HG03460 (cell line): ENCODE data around the gene AFF4.
"Not testable (repeated sequence)": the region's sequence is repeated elsewhere in the genome, so short reads cannot be mapped to it uniquely, and the experiment has no call there.

ENCODE experiments used
- ATAC-seq: cut with Tn5 transposase; IDR thresholded peaks from one replicate; pipeline ENCODE4 v1.9.1; 2021; ENCODE audit not compliant: unreplicated experiment

Gene AFF4

GRCh38 chr5:132961123-132961815, 2.2 kb downstream of the AFF4 start:
- not testable (repeated sequence) for ATAC-seq

- not testable (repeated sequence) for ATAC-seq
Measured at GRCh38 chr5:132956166-132956799, 7.2 kb downstream of the AFF4 start.

GRCh38 chr5:132953710-132954109, 9.7 kb downstream of the AFF4 start:
- ATAC-seq: no peak

DNA sequence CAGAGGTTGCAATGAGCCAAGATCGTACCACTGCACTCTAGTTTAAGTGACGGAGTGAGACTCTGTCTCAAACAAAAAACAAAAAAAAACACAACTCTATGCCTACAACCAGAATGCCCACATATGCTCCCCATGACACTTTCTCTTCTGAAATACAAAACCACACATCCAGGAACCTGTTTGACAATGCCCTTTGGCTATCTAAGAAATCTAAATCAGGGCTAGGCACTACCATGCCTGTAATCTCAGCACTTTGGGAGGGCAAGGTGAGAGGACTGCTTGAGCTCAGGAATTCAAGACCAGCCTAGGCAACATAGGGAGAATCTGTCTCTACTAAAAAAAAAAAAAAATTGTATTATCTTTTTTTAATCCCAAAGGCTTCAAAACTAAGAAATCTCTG, 10.6 kb downstream of the AFF4 start:
- ATAC-seq: no peak

GRCh38 chr5:132951897-132952296, 11.5 kb downstream of the AFF4 start:
- ATAC-seq: no peak

GRCh38 chr5:132949136-132949535, 14.3 kb downstream of the AFF4 start:
- no peak for ATAC-seq

DNA sequence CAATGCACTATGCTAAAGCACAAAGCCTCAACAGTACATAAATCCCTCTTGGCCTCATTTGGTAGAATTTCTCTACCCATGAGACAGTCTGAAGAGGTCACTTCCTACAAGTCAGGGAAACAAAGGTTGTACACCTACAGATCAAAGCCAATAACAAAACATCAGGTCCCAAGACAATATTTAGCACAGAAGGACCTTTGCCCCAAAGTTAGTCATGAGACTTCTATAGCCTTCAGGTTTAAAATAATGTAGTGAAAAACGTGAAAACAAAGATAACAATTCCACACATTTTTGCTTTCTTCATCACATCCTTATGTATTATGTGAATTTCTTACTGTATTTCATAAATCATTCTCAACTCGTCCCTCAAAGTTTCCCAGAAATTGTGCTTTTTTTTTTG, 15.8 kb downstream of the AFF4 start:
- no peak for ATAC-seq

DNA sequence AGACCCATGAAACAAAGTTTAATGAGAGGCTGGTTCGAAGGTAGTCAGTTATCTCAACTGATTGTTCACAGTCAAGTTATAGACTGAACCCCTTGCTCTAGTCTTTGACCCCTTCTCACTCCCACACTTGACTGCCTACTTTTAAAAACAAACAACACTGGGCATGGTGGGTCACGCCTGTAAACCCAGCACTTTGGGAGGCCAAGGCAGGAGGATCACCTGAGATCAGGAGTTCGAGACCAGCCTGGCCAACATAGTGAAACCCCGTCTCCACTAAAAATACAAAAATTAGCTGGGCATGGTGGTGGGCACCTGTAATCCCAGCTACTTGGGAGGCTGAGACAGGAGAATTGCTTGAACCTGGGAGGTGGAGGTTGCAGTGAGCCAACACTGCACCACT, 18.1 kb downstream of the AFF4 start:
- not testable (repeated sequence) for ATAC-seq

GRCh38 chr5:132943362-132944022, 19.9 kb downstream of the AFF4 start:
- ATAC-seq: no peak

DNA sequence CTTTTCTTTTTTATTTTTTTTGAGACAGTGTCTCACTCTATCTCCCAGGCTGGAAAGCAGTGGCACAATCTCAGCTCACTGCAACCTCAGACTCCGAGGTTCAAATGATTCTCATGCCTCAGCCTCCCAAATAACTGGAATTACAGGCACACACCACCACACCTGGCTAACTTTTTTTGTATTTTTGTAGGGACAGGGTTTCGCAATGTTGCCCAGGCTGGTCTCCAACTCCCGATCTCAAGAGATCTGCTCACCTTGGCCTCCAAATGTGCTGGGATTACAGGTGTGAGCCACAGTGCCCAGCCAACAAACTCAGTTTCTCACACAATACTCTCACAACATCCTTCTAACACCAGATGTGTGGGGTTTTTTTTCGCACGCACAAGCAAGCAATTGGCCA, 22.1 kb downstream of the AFF4 start:
- no peak for ATAC-seq

- ATAC-seq: no peak
Measured at GRCh38 chr5:132928062-132928407, 35.4 kb downstream of the AFF4 start.

DNA sequence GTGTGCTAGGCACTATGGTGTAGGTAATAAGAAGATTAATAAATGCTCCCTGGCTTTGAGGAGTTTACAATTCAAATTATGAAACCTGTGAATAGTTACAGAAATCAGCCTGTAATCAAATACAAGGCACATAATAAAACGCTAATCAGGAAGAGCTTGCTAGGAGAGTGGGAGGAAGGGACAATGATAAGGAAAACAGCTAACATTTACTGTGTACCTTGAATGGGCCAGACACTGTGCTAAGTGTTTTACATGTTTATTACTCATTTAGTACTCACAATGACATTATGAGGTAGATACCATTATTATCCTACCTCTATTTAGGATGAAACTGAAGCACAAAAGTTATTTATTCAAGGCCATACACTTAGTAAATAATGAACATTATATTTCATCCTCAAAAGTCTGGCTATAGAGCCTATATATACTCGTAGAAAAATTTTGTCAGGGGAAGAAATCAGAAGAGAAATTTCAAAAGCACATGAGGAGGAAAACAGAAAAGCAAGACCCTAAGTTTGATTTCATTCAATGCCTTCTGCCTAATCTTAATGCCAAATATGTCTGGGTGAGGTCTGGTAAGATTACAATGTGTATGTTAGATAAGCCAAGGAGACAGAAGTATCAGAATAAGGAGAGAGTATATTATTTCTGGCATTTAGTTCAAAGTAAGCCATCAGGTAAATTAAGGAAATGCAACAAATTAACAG, 35.9 kb downstream of the AFF4 start:
- ATAC-seq: no peak

GRCh38 chr5:132926437-132926836, 37.0 kb downstream of the AFF4 start:
- no peak for ATAC-seq

- ATAC-seq: no peak
Measured at GRCh38 chr5:132916086-132916485, 47.3 kb downstream of the AFF4 start.

DNA sequence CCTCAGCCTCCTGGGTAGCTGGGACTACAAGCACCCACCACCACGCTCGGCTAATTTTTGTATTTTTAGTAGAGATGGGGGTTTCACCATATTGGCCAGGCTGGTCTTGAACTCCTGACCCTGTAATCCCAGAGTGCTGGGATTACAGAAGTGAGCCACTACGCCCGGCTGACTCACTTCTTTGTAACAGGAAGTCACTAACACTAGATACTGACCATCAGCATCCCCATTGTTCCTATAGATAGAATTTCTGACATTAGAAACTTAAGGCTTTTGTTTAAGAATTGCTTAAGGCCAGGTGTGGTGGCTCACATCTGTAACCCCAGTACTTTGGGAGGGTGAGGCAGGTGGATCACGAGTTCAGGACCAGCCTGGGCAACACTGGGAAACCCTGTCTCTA, 47.8 kb downstream of the AFF4 start:
- no peak for ATAC-seq

- ATAC-seq: no peak
Measured at GRCh38 chr5:132909702-132910101, 53.7 kb downstream of the AFF4 start.

GRCh38 chr5:132907161-132907560, 56.3 kb downstream of the AFF4 start:
- ATAC-seq: no peak

- no peak for ATAC-seq
Measured at GRCh38 chr5:132905938-132906337, 57.5 kb downstream of the AFF4 start.

- no peak for ATAC-seq
Measured at GRCh38 chr5:132901730-132902129, 61.7 kb downstream of the AFF4 start.

GRCh38 chr5:132901036-132901435, 62.4 kb downstream of the AFF4 start:
- no peak for ATAC-seq

DNA sequence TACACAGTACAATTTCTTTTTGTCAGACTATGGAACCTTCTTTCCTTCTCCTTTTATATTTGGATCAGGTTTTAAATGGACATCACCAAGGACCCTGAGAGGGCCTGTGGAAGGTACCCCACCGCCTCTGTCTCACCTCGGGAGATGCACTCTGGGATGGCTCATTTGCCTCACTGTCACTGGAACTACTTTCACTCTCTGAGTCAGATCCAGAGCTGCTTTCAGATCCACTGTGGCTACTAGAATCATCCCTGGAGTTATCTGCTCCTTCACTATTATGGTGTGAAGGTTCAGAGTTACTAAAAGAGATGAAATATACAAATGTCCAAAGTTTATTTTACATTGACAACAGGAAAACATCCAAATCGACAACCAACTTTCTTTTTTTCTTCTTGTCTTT, 65.3 kb downstream of the AFF4 start:
- no peak for ATAC-seq

DNA sequence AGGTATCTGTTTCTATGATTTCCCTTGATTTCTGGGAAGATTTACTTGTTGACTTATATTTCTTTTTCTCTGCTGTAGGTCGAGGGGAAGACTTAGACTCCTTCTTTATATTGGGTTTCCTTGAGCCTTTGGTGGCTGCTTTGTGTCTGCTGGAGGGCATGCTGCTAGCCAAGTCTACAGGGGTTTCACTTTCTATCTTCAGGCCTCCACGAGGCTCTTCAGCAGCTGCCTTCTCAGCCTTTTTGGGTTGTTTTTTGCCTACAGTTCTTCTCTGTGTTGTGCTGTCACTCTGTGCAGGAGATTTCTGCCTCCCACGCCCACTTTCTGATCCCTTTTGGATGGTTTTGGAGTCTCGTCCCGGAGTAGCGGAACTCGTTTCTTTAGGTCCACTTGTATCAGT, 66.7 kb downstream of the AFF4 start:
- no peak for ATAC-seq
